ENCODE data around the gene GPAT2. TPM values are rescaled to one million over a fixed set of nuclear protein-coding genes. Genes with fewer than 3 reads are reported as not detected.
"Not testable (repeated sequence)": the region's sequence is repeated elsewhere in the genome, so short reads cannot be mapped to it uniquely, and the experiment has no call there.

GPAT2 gene
- total RNA-seq, 1 donor from 2014 or later = 9.4 TPM

DNA sequence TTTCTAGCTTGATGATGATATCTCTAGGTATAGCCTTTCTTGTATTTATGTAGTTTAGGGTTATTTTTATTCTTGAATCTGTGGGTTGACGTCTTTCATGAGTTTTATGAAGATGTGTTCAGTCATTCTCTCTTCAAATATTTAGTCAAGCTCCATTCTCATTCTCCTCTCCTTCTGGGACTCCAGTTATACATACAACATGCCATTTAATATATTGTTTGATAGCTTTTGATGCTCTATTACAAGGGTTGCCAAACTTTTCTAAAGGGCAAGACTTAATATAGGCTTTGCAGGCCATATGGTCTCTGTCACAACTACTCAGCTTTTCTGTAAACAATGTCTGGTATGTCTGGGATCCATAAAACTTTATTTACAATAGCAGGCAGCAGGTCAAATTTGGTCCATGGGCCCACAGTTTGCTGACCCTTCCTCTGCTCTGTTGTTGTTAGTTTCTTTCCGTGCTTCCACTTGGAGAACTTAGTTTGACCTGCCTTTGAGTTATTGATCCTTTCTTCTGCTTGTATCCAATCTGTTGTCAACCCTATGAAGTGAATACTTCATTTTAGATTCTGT lies 40.6 kb upstream of the GPAT2 start:
- TF ChIP-seq, protein P1, sequence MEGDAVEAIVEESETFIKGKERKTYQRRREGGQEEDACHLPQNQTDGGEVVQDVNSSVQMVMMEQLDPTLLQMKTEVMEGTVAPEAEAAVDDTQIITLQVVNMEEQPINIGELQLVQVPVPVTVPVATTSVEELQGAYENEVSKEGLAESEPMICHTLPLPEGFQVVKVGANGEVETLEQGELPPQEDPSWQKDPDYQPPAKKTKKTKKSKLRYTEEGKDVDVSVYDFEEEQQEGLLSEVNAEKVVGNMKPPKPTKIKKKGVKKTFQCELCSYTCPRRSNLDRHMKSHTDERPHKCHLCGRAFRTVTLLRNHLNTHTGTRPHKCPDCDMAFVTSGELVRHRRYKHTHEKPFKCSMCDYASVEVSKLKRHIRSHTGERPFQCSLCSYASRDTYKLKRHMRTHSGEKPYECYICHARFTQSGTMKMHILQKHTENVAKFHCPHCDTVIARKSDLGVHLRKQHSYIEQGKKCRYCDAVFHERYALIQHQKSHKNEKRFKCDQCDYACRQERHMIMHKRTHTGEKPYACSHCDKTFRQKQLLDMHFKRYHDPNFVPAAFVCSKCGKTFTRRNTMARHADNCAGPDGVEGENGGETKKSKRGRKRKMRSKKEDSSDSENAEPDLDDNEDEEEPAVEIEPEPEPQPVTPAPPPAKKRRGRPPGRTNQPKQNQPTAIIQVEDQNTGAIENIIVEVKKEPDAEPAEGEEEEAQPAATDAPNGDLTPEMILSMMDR (IDR thresholded peaks at IDR 0.05) = no peak
- no peak for DNase-seq (ENCODE audit: low spot score in 2 of 2)
- no peaks in the 10 kb centered on the region for H3K27me3 ChIP-seq
- no peak overlapping the region for H3K27ac ChIP-seq
- H3K4me1 ChIP-seq = no peaks in the 10 kb centered on the region
- intact Hi-C loops (cut with DNase I) = no loop called here
- H3K4me3 ChIP-seq = no peak overlapping the region
- H3K36me3 ChIP-seq = no peaks in the 10 kb centered on the region
- peaks cover 0 to 23% of the 10 kb centered on the region in 2 donors for H3K9me3 ChIP-seq

DNA sequence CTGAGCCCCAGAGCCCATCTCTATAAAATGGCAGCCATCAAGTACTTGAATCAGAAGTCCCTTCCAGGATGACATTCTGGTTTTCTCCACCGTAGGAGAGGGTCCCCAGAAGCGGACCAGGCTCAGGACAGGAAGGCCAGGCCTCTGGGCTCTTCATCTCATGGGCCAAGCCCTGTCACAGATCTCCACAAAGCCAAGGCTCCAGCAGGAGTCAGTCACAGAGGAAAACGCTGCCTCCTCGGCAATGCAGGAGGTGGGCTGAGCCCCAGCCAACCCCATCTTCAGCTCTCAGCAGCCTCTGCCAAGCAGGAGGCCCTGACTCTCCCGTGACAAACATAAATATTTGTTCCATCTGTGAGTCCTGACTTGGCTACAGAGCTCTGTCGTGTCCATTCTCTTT lies 39.4 kb upstream of the GPAT2 start:
- no peaks in the 10 kb centered on the region for H3K4me1 ChIP-seq
- peaks cover 0 to 23% of the 10 kb centered on the region in 2 donors for H3K9me3 ChIP-seq
- TF ChIP-seq, protein P1 (IDR thresholded peaks at IDR 0.05) = no peak
- intact Hi-C loops (cut with DNase I) = loop anchor here (5.0 kb wide), 1 partner anchor 38 kb away; no protein-coding TSS in a partner anchor
- no peaks in the 10 kb centered on the region for H3K36me3 ChIP-seq
- no peak overlapping the region for H3K27ac ChIP-seq
- no peak overlapping the region for H3K4me3 ChIP-seq
- no peak for DNase-seq (ENCODE audit: low spot score in 2 of 2)
- no peaks in the 10 kb centered on the region for H3K27me3 ChIP-seq

DNA sequence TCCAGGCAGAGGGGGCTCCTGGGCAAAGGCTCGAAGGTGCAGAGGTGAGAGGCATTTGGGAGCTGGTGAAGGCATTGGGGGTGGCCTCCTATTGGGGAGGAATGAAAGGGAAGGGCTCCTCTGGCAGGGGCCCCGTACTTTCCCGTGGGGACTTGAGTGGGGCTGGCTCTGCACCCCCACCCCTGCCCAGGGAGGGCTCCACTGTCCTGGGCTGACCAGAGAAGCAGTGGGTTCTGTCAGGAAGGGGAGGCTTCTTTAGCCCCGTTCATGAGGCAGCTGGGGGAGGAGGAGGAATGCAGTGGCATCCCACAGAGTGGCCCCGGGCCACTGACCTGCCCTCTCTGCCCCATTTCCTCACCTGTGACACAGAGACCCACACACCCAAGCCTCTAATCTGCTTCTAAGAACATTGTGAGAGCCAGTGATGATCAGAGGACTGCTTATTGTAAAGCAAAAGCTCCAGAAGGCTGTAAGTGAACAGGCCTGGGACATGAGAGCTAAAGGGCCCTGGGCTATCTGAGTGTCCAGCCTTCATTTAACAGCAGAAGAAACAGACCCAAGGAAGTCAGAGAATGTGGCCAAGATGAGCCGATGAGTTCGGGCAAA lies 38.6 kb upstream of the GPAT2 start:
- Histone ChIP-seq H3K4me1 (no peaks in the 10 kb centered on the region), H3K9me3 (peaks cover 0 to 23% of the 10 kb centered on the region in 2 donors), H3K27ac (no peak overlapping the region), H3K4me3 (no peak overlapping the region), H3K36me3 (no peaks in the 10 kb centered on the region), H3K27me3 (no peaks in the 10 kb centered on the region)
- intact Hi-C loops (cut with DNase I) = loop anchor here (5.0 kb wide), 1 partner anchor 39 kb away; no protein-coding TSS in a partner anchor
- DNase-seq (ENCODE audit: low spot score in 2 of 2) = no peak
- TF ChIP-seq, protein P1 (IDR thresholded peaks at IDR 0.05) = no peak

DNA sequence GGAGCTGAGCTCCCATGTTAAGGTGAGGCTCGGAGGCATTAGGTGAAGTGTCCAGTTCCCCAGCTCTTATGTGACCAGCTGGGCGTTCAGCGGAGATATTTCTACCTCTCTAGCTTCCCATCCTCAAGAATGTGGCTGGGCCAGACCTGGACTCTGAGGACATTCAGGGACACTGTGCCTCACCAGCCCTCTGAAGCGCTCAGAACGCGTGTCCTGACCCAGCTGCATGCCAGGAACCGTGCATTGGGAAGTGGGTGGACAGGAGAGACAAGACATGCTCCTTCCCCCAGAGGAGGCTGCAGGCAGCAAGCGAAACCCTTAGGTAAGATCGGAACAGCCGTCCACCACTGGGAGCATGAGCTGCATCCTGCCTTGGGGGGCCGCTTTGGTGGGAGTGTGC lies 38.0 kb upstream of the GPAT2 start:
- no peak overlapping the region for H3K4me3 ChIP-seq
- intact Hi-C loops (cut with DNase I) = loop anchor here (5.0 kb wide), 1 partner anchor 40 kb away; no protein-coding TSS in a partner anchor
- no peaks in the 10 kb centered on the region for H3K27me3 ChIP-seq
- no peaks in the 10 kb centered on the region for H3K36me3 ChIP-seq
- no peaks in the 10 kb centered on the region for H3K4me1 ChIP-seq
- H3K27ac ChIP-seq = no peak overlapping the region
- H3K9me3 ChIP-seq = peaks cover 0 to 23% of the 10 kb centered on the region in 2 donors
- DNase-seq (ENCODE audit: low spot score in 2 of 2) = no peak
- TF ChIP-seq, protein P1 (IDR thresholded peaks at IDR 0.05) = no peak

DNA sequence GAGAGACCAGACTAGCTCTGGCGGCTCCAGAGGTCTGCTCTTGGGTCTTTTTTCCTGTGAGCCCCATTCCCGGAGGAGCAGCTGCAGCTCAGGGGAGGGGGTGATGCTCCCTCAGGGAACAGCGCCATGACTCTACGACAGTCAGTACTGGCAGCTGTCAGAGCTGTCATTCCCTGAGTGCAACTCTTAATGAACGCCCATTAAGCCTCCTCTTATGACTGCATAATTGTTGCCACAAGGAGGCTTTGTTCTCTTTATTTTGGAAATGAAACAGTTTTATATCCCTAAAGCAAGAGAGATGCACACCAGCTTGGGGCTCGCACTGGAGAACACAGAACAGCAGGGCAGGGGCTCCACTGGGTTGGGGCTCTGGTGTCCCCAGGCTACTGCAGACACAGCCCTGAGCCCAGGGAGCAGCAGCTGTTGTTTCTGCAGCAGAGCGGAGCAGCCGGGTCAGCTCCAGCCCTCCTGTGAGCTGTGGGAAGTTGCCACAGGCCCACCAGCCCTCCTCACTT lies 37.3 kb upstream of the GPAT2 start:
- H3K27ac ChIP-seq = peak overlapping the region in 1 of 2 donors; percentile 71
- not testable (repeated sequence) for H3K4me3 ChIP-seq; H3K36me3 ChIP-seq; H3K4me1 ChIP-seq; DNase-seq (ENCODE audit: low spot score in 2 of 2); H3K27me3 ChIP-seq
- intact Hi-C loops (cut with DNase I) = loop anchor here (5.0 kb wide), 1 partner anchor 40 kb away; no protein-coding TSS in a partner anchor
- H3K9me3 ChIP-seq = peaks cover 0 to 23% of the 10 kb centered on the region in 2 donors

DNA sequence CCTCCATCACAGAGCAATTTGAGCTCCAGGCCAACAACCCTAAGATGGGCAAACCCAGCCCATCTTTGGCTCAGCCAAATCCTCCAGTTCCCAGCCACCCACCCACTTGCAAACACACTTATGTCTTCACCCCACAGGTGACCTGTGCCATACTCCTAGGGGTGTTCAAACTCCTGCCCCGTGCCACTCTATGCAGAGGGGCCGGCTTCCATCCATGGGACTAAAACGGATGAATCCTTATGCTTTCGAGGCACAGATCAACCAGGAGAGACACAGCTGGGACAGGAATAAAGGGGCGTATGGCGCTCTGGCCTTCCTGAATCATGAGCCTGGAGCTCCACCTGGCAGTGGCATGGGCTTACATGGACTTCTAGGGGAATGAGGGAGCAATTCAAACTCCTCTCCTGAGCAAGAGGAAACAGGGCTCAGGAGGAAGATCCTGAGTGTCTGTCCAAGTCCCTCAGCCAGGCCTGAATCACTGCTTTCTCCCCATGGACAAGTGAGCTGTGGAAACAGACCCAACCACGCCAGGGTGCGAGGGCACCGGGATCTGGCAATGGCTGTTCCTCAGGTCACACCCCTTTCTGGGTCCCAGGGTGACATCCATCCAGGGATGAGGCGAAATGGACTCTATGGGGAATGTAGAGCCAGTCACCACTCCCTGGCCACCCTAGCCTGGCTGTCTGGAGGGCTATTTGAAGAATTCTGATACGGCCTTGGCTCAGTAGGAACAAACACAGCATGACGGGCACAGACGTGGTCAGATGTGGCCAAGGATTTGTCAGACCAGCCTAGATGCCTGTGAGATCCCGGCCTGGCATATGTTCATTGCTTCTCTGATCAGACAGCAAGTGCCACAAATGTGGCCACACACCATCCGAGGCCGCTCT lies 36.6 kb upstream of the GPAT2 start:
- not testable (repeated sequence) for H3K4me3 ChIP-seq; DNase-seq (ENCODE audit: low spot score in 2 of 2); H3K27me3 ChIP-seq; H3K4me1 ChIP-seq; H3K36me3 ChIP-seq
- Histone ChIP-seq H3K9me3 (peaks cover 0 to 17% of the 10 kb centered on the region in 2 donors), H3K27ac (peak overlapping the region in 1 of 2 donors; percentile 71)
- intact Hi-C loops (cut with DNase I) = loop anchor here (5.0 kb wide), 1 partner anchor 41 kb away; no protein-coding TSS in a partner anchor

DNA sequence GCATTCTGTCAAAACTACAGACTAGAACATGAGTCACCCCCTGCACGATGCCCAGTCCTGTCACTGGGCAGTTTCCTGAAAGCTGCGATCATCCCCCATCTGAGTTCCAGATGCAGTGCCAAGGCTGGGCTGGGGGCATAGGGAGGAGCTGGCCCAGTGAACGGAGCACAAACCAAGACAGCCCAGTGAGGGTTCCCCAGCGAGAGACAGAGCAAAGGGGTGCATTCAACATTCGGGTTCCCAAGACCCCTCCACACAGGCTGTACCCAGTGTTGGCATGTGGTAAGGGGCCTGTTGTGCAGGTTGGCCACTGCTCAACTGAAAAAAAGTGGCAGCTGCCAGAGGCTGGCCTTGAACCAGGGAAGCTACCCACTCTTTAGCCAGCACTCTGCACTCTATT lies 35.6 kb upstream of the GPAT2 start:
- H3K4me3 ChIP-seq; H3K36me3 ChIP-seq; H3K27me3 ChIP-seq; H3K9me3 ChIP-seq; DNase-seq (ENCODE audit: low spot score in 2 of 2); H3K4me1 ChIP-seq: not testable (repeated sequence)
- intact Hi-C loops (cut with DNase I) = loop anchor here (5.0 kb wide), 1 partner anchor 42 kb away; no protein-coding TSS in a partner anchor
- peak overlapping the region in 1 of 2 donors; percentile 71 for H3K27ac ChIP-seq

DNA sequence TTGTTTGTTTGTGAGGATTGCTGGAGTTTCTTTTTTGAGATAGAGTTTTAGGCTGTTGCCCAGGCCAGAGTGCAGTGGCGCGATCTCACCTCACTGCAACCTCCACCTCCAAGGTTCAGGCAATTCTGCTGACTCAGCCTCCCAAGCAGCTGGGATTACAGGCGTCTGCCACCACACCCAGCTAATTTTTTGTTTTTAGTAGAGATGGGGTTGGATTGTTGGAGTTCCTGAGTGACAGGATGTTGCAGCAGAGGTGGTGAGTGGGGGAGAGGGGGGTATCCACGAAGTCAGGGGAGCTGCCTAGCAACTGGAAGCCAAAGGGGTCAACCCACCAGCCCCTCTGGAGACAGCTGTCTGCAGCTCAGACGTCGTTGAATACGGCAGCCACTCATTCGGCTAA lies 35.2 kb upstream of the GPAT2 start:
- H3K9me3 ChIP-seq; H3K4me3 ChIP-seq; H3K27me3 ChIP-seq; H3K36me3 ChIP-seq; H3K27ac ChIP-seq; H3K4me1 ChIP-seq; DNase-seq (ENCODE audit: low spot score in 2 of 2): not testable (repeated sequence)
- intact Hi-C loops (cut with DNase I) = loop anchor here (5.0 kb wide), 1 partner anchor 42 kb away; no protein-coding TSS in a partner anchor

DNA sequence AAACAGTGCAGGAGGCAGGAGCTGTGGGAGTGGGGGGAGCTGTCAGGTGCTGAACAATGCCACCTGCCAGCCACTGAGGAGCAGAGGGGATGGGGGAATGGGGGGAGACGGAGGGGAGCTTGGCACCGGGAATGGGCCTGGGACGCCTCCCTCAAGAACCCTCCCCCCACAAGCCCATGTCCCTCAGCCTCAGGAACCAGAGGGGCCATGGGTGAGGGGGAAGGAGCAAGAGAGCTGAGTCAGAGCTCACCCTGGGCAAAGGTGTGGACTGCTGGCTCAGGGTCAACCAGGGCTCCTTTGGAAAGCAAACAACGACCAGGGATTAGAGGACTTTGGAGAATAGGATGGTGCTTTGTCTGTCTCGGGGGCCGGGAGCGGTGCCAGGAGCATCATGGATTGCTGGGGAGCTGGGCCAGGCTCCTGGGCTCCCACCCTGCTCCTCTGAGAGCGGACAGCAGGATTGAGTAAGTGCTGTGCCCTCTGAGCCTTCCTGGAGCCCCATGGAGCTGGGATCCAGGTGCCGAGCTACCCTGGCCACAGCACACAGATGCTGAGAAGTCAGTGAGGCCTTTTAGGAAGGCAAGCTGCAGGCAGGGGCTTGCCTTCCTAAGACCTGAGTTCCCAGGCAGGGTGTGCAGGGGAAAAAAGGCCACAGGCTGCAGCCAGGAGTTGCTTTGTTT lies 33.3 kb upstream of the GPAT2 start:
- H3K9me3 ChIP-seq; H3K4me3 ChIP-seq; H3K27ac ChIP-seq; intact Hi-C loops (cut with DNase I); DNase-seq (ENCODE audit: low spot score in 2 of 2); H3K36me3 ChIP-seq; H3K4me1 ChIP-seq; H3K27me3 ChIP-seq: not testable (repeated sequence)

Measured in ascending aorta (tissue), 2 donors.